ENCODE data around the gene CDH4. TPM values are rescaled to one million over a fixed set of nuclear protein-coding genes. Genes with fewer than 3 reads are reported as not detected.

The CDH4 gene
- total RNA-seq, 1 donor from 2014 or later: 0.23 TPM

DNA sequence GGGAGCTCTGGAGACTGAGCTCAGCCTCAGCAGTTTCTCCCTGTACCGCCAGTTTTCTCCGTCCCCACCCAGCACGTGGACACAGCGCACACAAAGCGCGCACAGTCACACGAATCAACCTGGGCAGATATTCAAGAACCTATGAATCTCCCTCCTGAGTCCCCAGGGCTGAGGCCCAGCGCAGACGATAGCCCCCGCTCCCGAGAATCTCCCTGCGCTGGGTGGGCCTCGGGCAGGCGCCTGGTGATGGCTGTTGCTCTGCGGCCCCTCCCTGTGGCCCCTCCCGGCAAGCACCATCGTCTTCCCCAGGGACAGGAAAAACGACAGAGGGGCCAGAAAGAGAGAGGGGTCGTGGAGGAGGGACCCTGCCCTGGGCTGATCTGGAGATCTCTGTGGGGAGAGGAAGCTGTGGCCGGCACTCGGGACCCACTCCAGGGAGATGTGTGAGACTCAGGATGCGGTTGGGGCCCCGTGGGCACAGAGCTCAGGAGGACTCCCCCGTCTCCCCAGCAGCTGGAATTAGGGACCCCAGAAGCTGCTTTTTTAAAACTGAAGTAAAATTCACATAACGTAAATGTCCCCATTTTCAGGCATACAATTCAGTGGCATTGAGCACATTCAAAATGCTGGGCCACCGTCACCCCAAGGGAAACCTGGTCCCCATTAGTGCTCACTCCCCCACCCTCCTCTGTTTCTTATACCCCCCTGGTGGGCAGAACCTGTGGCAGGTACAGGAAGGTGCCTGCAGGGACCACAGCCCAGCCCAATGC is 482.9 kb downstream of the CDH4 start:
- Mint-ChIP-seq H3K4me3 (ENCODE audit: unreplicated experiment) (no peak overlapping the region), H3K4me1 (ENCODE audit: unreplicated experiment) (no peaks in the 10 kb centered on the region), H3K36me3 (ENCODE audit: low read depth, unreplicated experiment) (no peaks in the 10 kb centered on the region), H3K27me3 (ENCODE audit: unreplicated experiment) (peaks cover 9% of the 10 kb centered on the region), H3K9me3 (ENCODE audit: unreplicated experiment) (no peaks in the 10 kb centered on the region), H3K27ac (ENCODE audit: unreplicated experiment) (no peak overlapping the region)
- TF ChIP-seq, protein P1, sequence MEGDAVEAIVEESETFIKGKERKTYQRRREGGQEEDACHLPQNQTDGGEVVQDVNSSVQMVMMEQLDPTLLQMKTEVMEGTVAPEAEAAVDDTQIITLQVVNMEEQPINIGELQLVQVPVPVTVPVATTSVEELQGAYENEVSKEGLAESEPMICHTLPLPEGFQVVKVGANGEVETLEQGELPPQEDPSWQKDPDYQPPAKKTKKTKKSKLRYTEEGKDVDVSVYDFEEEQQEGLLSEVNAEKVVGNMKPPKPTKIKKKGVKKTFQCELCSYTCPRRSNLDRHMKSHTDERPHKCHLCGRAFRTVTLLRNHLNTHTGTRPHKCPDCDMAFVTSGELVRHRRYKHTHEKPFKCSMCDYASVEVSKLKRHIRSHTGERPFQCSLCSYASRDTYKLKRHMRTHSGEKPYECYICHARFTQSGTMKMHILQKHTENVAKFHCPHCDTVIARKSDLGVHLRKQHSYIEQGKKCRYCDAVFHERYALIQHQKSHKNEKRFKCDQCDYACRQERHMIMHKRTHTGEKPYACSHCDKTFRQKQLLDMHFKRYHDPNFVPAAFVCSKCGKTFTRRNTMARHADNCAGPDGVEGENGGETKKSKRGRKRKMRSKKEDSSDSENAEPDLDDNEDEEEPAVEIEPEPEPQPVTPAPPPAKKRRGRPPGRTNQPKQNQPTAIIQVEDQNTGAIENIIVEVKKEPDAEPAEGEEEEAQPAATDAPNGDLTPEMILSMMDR (IDR thresholded peaks at IDR 0.05; ENCODE audit: unreplicated experiment): no peak
- DNase-seq (ENCODE audit: low spot score): no peak

DNA sequence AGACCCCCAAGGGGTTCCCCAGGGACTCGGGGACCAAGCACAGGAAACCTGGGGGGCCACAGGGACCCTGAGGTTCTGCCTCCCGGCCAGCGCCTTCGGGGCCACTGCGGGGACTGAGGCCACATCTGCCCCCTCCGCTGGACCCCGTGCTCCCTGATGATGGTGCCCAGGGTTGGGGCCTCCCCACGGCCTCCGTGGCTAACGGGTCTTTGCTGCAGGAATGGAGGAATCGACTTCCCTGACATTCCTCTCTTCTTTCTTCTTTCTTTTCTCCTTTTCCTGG is 483.4 kb downstream of the CDH4 start:
- no peak overlapping the region for H3K27ac Mint-ChIP-seq (ENCODE audit: unreplicated experiment)
- H3K36me3 Mint-ChIP-seq (ENCODE audit: low read depth, unreplicated experiment): no peaks in the 10 kb centered on the region
- no peak overlapping the region for H3K4me3 Mint-ChIP-seq (ENCODE audit: unreplicated experiment)

GRCh38 chr20:61736001-61736635 is 484.1 kb downstream of the CDH4 start:
- no peak for DNase-seq (ENCODE audit: low spot score)
- peaks cover 9% of the 10 kb centered on the region for H3K27me3 Mint-ChIP-seq (ENCODE audit: unreplicated experiment)
- H3K36me3 Mint-ChIP-seq (ENCODE audit: low read depth, unreplicated experiment): peaks cover 3% of the 10 kb centered on the region
- H3K4me1 Mint-ChIP-seq (ENCODE audit: unreplicated experiment): no peaks in the 10 kb centered on the region
- H3K4me3 Mint-ChIP-seq (ENCODE audit: unreplicated experiment): no peak overlapping the region
- H3K9me3 Mint-ChIP-seq (ENCODE audit: unreplicated experiment): no peaks in the 10 kb centered on the region
- H3K27ac Mint-ChIP-seq (ENCODE audit: unreplicated experiment): no peak overlapping the region
- TF ChIP-seq, protein P1 (IDR thresholded peaks at IDR 0.05; ENCODE audit: unreplicated experiment): no peak

More for the DNA sequence above, 483.4 kb downstream of the CDH4 start:
- TF ChIP-seq, protein P1 (IDR thresholded peaks at IDR 0.05; ENCODE audit: unreplicated experiment): no peak
- peaks cover 9% of the 10 kb centered on the region for H3K27me3 Mint-ChIP-seq (ENCODE audit: unreplicated experiment)
- H3K9me3 Mint-ChIP-seq (ENCODE audit: unreplicated experiment): no peaks in the 10 kb centered on the region
- DNase-seq (ENCODE audit: low spot score): no peak
- H3K4me1 Mint-ChIP-seq (ENCODE audit: unreplicated experiment): no peaks in the 10 kb centered on the region

- Mint-ChIP-seq H3K4me3 (ENCODE audit: unreplicated experiment) (no peak overlapping the region), H3K4me1 (ENCODE audit: unreplicated experiment) (no peaks in the 10 kb centered on the region), H3K27me3 (ENCODE audit: unreplicated experiment) (peaks cover 9% of the 10 kb centered on the region), H3K9me3 (ENCODE audit: unreplicated experiment) (no peaks in the 10 kb centered on the region), H3K36me3 (ENCODE audit: low read depth, unreplicated experiment) (peaks cover 3% of the 10 kb centered on the region), H3K27ac (ENCODE audit: unreplicated experiment) (no peak overlapping the region)
- no peak for DNase-seq (ENCODE audit: low spot score)
- TF ChIP-seq, protein P1 (IDR thresholded peaks at IDR 0.05; ENCODE audit: unreplicated experiment): no peak
These were observed 484.8 kb downstream of the CDH4 start for GRCh38 chr20:61736751-61737310.

- Mint-ChIP-seq H3K36me3 (ENCODE audit: low read depth, unreplicated experiment) (peaks cover 3% of the 10 kb centered on the region), H3K4me1 (ENCODE audit: unreplicated experiment) (no peaks in the 10 kb centered on the region), H3K4me3 (ENCODE audit: unreplicated experiment) (no peak overlapping the region), H3K9me3 (ENCODE audit: unreplicated experiment) (no peaks in the 10 kb centered on the region), H3K27me3 (ENCODE audit: unreplicated experiment) (peaks cover 4% of the 10 kb centered on the region), H3K27ac (ENCODE audit: unreplicated experiment) (no peak overlapping the region)
- DNase-seq (ENCODE audit: low spot score): no peak
- TF ChIP-seq, protein P1 (IDR thresholded peaks at IDR 0.05; ENCODE audit: unreplicated experiment): no peak
These were observed 485.3 kb downstream of the CDH4 start for GRCh38 chr20:61737346-61737745.

Measured in endothelial cell (in vitro differentiated cells).